A673 (cell line): ENCODE results near the gene UBA7. TPM values are rescaled to one million over a fixed set of nuclear protein-coding genes. Genes with fewer than 3 reads are reported as not detected.

ENCODE experiments used
- BruUV-seq: library from RNA; stranded (reverse); fragments of 400-500 nt; replicated peaks from 2 replicates; lab custom pipeline; 2021; lab: Mats Ljungman, UMichigan
- CTCF ChIA-PET: fragments of 300-600 bp; sonication (Branson Sonifier 250); formaldehyde crosslinking; loops from one replicate; lab custom pipeline; 2022; ENCODE audit warnings: antibody characterized with exemption; lab: Charles Lee
- POLR2A ChIA-PET: fragments of 300-600 bp; sonication (Branson Sonifier 250); formaldehyde crosslinking; loops from one replicate; lab custom pipeline; 2022; ENCODE audit warnings: antibody characterized with exemption; ENCODE audit not compliant: low non-redundant PET; lab: Charles Lee
- DNase-seq: peaks from one replicate; pipeline ENCODE4 v3.0.0-alpha.2; 2015; ENCODE audit warnings: low spot score
- H3K27ac ChIP-seq: fragments of 200-600 bp; sonication (generic); 2 replicates; pipeline ENCODE4 v1.5.1; 2016; ENCODE audit warnings: mixed run types, low read depth, mild to moderate bottlenecking, mixed read lengths, antibody characterized with exemption, low read length; ENCODE audit not compliant: poor library complexity, severe bottlenecking
- H3K27me3 ChIP-seq: fragments of 200-600 bp; sonication (generic); replicated peaks from 2 replicates; pipeline ENCODE4 v1.6.1; 2017; ENCODE audit warnings: mixed run types, low read depth, mild to moderate bottlenecking, mixed read lengths, antibody characterized with exemption, low read length; ENCODE audit not compliant: insufficient read depth, poor library complexity
- H3K36me3 ChIP-seq: fragments of 200-600 bp; sonication (generic); 2 replicates; pipeline ENCODE4 v1.6.1; 2016; ENCODE audit warnings: mixed run types, mild to moderate bottlenecking, mixed read lengths, antibody characterized with exemption, low read length; ENCODE audit not compliant: insufficient read depth, poor library complexity, severe bottlenecking
- H3K4me1 ChIP-seq: fragments of 200-600 bp; sonication (generic); 2 replicates; pipeline ENCODE4 v1.6.1; 2017; ENCODE audit warnings: mixed run types, mild to moderate bottlenecking, mixed read lengths, antibody characterized with exemption, low read length; ENCODE audit not compliant: insufficient read depth, poor library complexity, severe bottlenecking
- H3K4me3 ChIP-seq: fragments of 200-600 bp; sonication (generic); 2 replicates; pipeline ENCODE4 v1.5.1; 2016; ENCODE audit warnings: low read depth, mixed run types, mild to moderate bottlenecking, mixed read lengths, low read length; ENCODE audit not compliant: poor library complexity, severe bottlenecking
- H3K9me3 ChIP-seq: fragments of 200-600 bp; sonication (generic); 2 replicates; pipeline ENCODE4 v1.6.1; 2016; ENCODE audit warnings: mixed run types, low read depth, mild to moderate bottlenecking, mixed read lengths, antibody characterized with exemption, low read length; ENCODE audit not compliant: poor library complexity, severe bottlenecking
- CTCF ChIP-seq: fragments of 300-800, 200-600 bp; sonication (generic); conservative IDR thresholded peaks from 2 replicates; pipeline ENCODE4 v1.5.1; 2017; ENCODE audit warnings: low read depth, mild to moderate bottlenecking, antibody characterized with exemption, low read length, moderate library complexity, mixed read lengths
- EZH2 ChIP-seq: fragments of 200-600 bp; sonication (generic); IDR thresholded peaks from 2 replicates; pipeline ENCODE4 v1.6.1; 2017; ENCODE audit warnings: borderline replicate concordance, low read depth, mild to moderate bottlenecking, mixed read lengths, antibody characterized with exemption, low read length; ENCODE audit not compliant: poor library complexity, severe bottlenecking
- intact Hi-C: fragments of 100-400 bp; cut with micrococcal nuclease; formaldehyde crosslinking; loops from one replicate; pipeline ENCODE4 v1.10.0; 2022; ENCODE audit not compliant: unreplicated experiment
- total RNA-seq: library from RNA; stranded (reverse); gene quantifications from 2 replicates; pipeline ENCODE4 v1.2.3, GENCODE V29; 2021

The UBA7 gene
- total RNA-seq, 1 experiment from 2014 or later, result 2.2 TPM

- Histone ChIP-seq H3K4me1 (peaks cover 37% of the 10 kb centered on the region), H3K27ac (peak overlapping the region; percentile 98), H3K4me3 (peak overlapping the region; percentile 17), H3K27me3 (no peaks in the 10 kb centered on the region), H3K36me3 (peaks cover 2% of the 10 kb centered on the region), H3K9me3 (no peaks in the 10 kb centered on the region)
- DNase-seq, result peak; percentile 91
- no TSS peak for BruUV-seq
- intact Hi-C loops, result no loop called here
- CTCF ChIA-PET, result interaction anchor here (0.9 to 1.9 kb wide), 2 partner anchors 31 to 34 kb away, joined by 8 to 20 read pairs; no protein-coding TSS in a partner anchor
- no peak for TF ChIP-seq CTCF
- no peak for TF ChIP-seq EZH2
- POLR2A ChIA-PET, result interaction anchor here (0.9 kb wide), 1 partner anchor 15 kb away, joined by 3 read pairs; no protein-coding TSS in a partner anchor
Observed at GRCh38 chr3:49805367-49805782, 8.4 kb downstream of the UBA7 start.

GRCh38 chr3:49804141-49805041 lies 9.4 kb downstream of the UBA7 start:
- BruUV-seq, result no TSS peak

More at GRCh38 chr3:49804141-49805041, 9.4 kb downstream of the UBA7 start:
- H3K27ac ChIP-seq, result peak overlapping the region; percentile 98
- peaks cover 2% of the 10 kb centered on the region for H3K36me3 ChIP-seq
- TF ChIP-seq EZH2 (no peak), CTCF (no peak)
- DNase-seq, result no peak
- intact Hi-C loops, result no loop called here
- no peaks in the 10 kb centered on the region for H3K9me3 ChIP-seq
- H3K4me1 ChIP-seq, result peaks cover 37% of the 10 kb centered on the region
- H3K27me3 ChIP-seq, result no peaks in the 10 kb centered on the region
- H3K4me3 ChIP-seq, result peak overlapping the region; percentile 64
- POLR2A ChIA-PET, result no interaction called here
- CTCF ChIA-PET, result interaction anchor here (1.9 kb wide), 1 partner anchor 35 kb away, joined by 8 read pairs; no protein-coding TSS in a partner anchor
